HEK293 (cell line): ENCODE measurements around the gene OR10H5.

ENCODE experiments used
- ATF2 ChIP-seq: fragments of 450-650 bp; formaldehyde crosslinking; IDR thresholded peaks from 2 replicates; pipeline ENCODE4 v1.5.1; 2016; ENCODE audit warnings: missing biosample characterization, missing genetic modification characterization, low read depth
- CTCF ChIP-seq: fragments of 450-650 bp; formaldehyde crosslinking; IDR thresholded peaks from 2 replicates; pipeline ENCODE4 v1.5.1; 2016; ENCODE audit warnings: missing biosample characterization, missing genetic modification characterization
- HIC1 ChIP-seq: fragments of 450-650 bp; formaldehyde crosslinking; IDR thresholded peaks from 2 replicates; pipeline ENCODE4 v1.5.1; 2016; ENCODE audit warnings: missing biosample characterization, missing genetic modification characterization
- YY1 ChIP-seq: fragments of 450-650 bp; formaldehyde crosslinking; IDR thresholded peaks from 2 replicates; pipeline ENCODE4 v1.5.1; 2018; ENCODE audit warnings: missing biosample characterization, missing genetic modification characterization
- ZNF146 ChIP-seq: fragments of 450-650 bp; formaldehyde crosslinking; IDR thresholded peaks from 2 replicates; pipeline ENCODE4 v1.5.1; 2016; ENCODE audit warnings: missing biosample characterization, missing genetic modification characterization
- ZNF24 ChIP-seq: fragments of 450-650 bp; formaldehyde crosslinking; IDR thresholded peaks from 2 replicates; pipeline ENCODE4 v1.5.1; 2016; ENCODE audit warnings: missing biosample characterization, missing genetic modification characterization
- ZNF623 ChIP-seq: fragments of 450-650 bp; formaldehyde crosslinking; IDR thresholded peaks from 2 replicates; pipeline ENCODE4 v1.5.1; 2016; ENCODE audit warnings: missing biosample characterization, missing genetic modification characterization

DNA sequence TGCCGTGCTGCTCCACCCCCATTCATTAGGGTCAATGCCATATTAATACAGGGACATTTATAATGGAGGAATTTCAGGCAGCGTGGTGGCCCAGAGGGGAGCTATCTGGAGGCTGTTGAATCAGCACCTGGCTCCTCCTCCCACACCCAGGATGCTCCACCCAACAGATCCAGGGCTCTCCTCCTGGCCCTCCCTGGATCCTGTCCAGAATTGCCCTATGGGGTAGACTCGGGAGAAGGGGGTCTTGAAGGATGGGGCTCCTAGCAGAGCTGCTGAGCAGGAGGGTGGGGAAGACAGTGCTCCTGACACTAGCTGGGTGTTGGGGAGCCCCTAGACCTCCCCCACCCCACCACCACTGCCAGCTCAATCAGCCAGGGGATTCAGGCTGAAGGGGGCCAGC is 5.2 kb upstream of the OR10H5 start:
- no peak for TF ChIP-seq YY1 (tag by site-specific recombination)
- no peak for TF ChIP-seq CTCF (tag by site-specific recombination)
- no peak for TF ChIP-seq ATF2 (tag by site-specific recombination)
- TF ChIP-seq ZNF24: no peak
- no peak for TF ChIP-seq ZNF623 (tag by site-specific recombination)
- no peak for TF ChIP-seq HIC1
- no peak for TF ChIP-seq ZNF146 (tag by site-specific recombination)
